SU-DHL-6 (cell line): ENCODE results near the gene STX5.

ENCODE experiments used
- H2AFZ ChIP-seq: fragments of 200-600 bp; sonication (generic); 2 replicates; pipeline ENCODE4 v1.6.1; 2014; ENCODE audit warnings: low read depth, mild to moderate bottlenecking, moderate library complexity, mixed read lengths, antibody characterized with exemption, low read length; ENCODE audit not compliant: severe bottlenecking
- H3F3A ChIP-seq: fragments of 200-600 bp; shearing (Covaris generic); 2 replicates; pipeline ENCODE4 v1.6.0; 2016; ENCODE audit warnings: antibody characterized with exemption, mild to moderate bottlenecking; ENCODE audit not compliant: insufficient read depth
- H3K27ac ChIP-seq: fragments of 200-600 bp; sonication (generic); 2 replicates; pipeline ENCODE4 v1.5.1; 2016; ENCODE audit warnings: low read depth, mild to moderate bottlenecking, low read length, moderate library complexity, mixed read lengths
- H3K27me3 ChIP-seq: fragments of 200-600 bp; sonication (generic), shearing (Covaris generic); 2 replicates; pipeline ENCODE4 v1.6.0; 2014; ENCODE audit warnings: mild to moderate bottlenecking, low read length
- H3K36me3 ChIP-seq: fragments of 200-600 bp; sonication (generic); 2 replicates; pipeline ENCODE4 v1.6.1; 2014; ENCODE audit warnings: mild to moderate bottlenecking, low read length, mixed read lengths
- H3K4me2 ChIP-seq: fragments of 300-600, 200-600 bp; shearing (Covaris generic), sonication (generic); 2 replicates; pipeline ENCODE4 v1.6.0; 2014; ENCODE audit warnings: low read length, low read depth, mild to moderate bottlenecking; ENCODE audit not compliant: poor library complexity, severe bottlenecking
- H3K4me3 ChIP-seq: fragments of 200-600 bp; sonication (generic); 2 replicates; pipeline ENCODE4 v1.5.1; 2014; ENCODE audit warnings: antibody characterized with exemption, low read length, mild to moderate bottlenecking, mixed read lengths; ENCODE audit not compliant: insufficient read depth, poor library complexity, severe bottlenecking
- H3K79me2 ChIP-seq: fragments of 200-600 bp; sonication (generic); 2 replicates; pipeline ENCODE4 v1.6.1; 2014; ENCODE audit warnings: mild to moderate bottlenecking, low read length, moderate library complexity; ENCODE audit not compliant: insufficient read depth
- H3K9ac ChIP-seq: fragments of 200-600 bp; sonication (generic); 2 replicates; pipeline ENCODE4 v1.7.0; 2014; ENCODE audit warnings: mild to moderate bottlenecking, low read length
- H3K9me2 ChIP-seq: fragments of 200-600 bp; sonication (generic); replicated peaks from 2 replicates; pipeline ENCODE4 v1.6.1; 2014; ENCODE audit warnings: low read length; ENCODE audit not compliant: insufficient read depth
- H3K9me3 ChIP-seq: fragments of 200-600 bp; sonication (generic); 2 replicates; pipeline ENCODE4 v1.6.1; 2014; ENCODE audit warnings: low read length, mixed read lengths; ENCODE audit not compliant: insufficient read depth
- H4K20me1 ChIP-seq: fragments of 200-600 bp; sonication (generic); 2 replicates; pipeline ENCODE4 v1.6.1; 2014; ENCODE audit warnings: low read depth, mild to moderate bottlenecking, antibody characterized with exemption, low read length, moderate library complexity, mixed read lengths
- CTCF ChIP-seq: fragments of 200-600 bp; sonication (generic); IDR thresholded peaks from one replicate; pipeline ENCODE4 v1.5.1; 2017; ENCODE audit warnings: antibody characterized with exemption, mild to moderate bottlenecking, low read length, moderate library complexity; ENCODE audit not compliant: insufficient read depth, poor library complexity, severe bottlenecking
- EZH2phosphoT487 ChIP-seq: fragments of 200-600 bp; sonication (generic), shearing (Covaris generic); conservative IDR thresholded peaks from 2 replicates; pipeline ENCODE4 v1.6.1; 2018; ENCODE audit warnings: mild to moderate bottlenecking, antibody characterized with exemption, low read length, moderate library complexity, mixed read lengths

The STX5 gene

GRCh38 chr11:62796281-62796680 is 35.6 kb downstream of the STX5 start:
- Histone ChIP-seq H3K4me3 (no peak overlapping the region), H3K9ac (no peak overlapping the region), H3K27me3 (no peaks in the 10 kb centered on the region), H3K9me2 (no peaks in the 10 kb centered on the region), H4K20me1 (no peaks in the 10 kb centered on the region), H3K36me3 (peaks cover 19% of the 10 kb centered on the region), H3K4me2 (no peak overlapping the region), H3K9me3 (no peaks in the 10 kb centered on the region), H2AFZ (no peak overlapping the region), H3F3A (peaks cover 10% of the 10 kb centered on the region), H3K79me2 (peaks cover 5% of the 10 kb centered on the region), H3K27ac (no peak overlapping the region)
- TF ChIP-seq EZH2phosphoT487 (no peak), CTCF (no peak)

GRCh38 chr11:62794201-62794775 is 37.6 kb downstream of the STX5 start:
- Histone ChIP-seq H3K4me3 (no peak overlapping the region), H3K9ac (no peak overlapping the region), H3F3A (peaks cover 26% of the 10 kb centered on the region), H3K27me3 (no peaks in the 10 kb centered on the region), H4K20me1 (no peaks in the 10 kb centered on the region), H3K36me3 (peaks cover 19% of the 10 kb centered on the region), H3K9me3 (no peaks in the 10 kb centered on the region), H3K9me2 (no peaks in the 10 kb centered on the region), H3K4me2 (no peak overlapping the region), H3K79me2 (peaks cover 19% of the 10 kb centered on the region), H2AFZ (no peak overlapping the region), H3K27ac (no peak overlapping the region)
- TF ChIP-seq CTCF (no peak), EZH2phosphoT487 (no peak)

- H3K4me3 ChIP-seq = peak overlapping the region; percentile 81
- peak overlapping the region; percentile 61 for H3K27ac ChIP-seq
- no peaks in the 10 kb centered on the region for H4K20me1 ChIP-seq
- no peaks in the 10 kb centered on the region for H3K9me3 ChIP-seq
- H3F3A ChIP-seq = peaks cover 31% of the 10 kb centered on the region
- TF ChIP-seq CTCF (no peak), EZH2phosphoT487 (no peak)
- peaks cover 19% of the 10 kb centered on the region for H3K36me3 ChIP-seq
- H3K27me3 ChIP-seq = no peaks in the 10 kb centered on the region
- H3K79me2 ChIP-seq = peaks cover 32% of the 10 kb centered on the region
- H3K9ac ChIP-seq = peak overlapping the region; percentile 96
- H3K9me2 ChIP-seq = no peaks in the 10 kb centered on the region
- peak overlapping the region; percentile 38 for H2AFZ ChIP-seq
- peak overlapping the region; percentile 88 for H3K4me2 ChIP-seq
These were observed 39.7 kb downstream of the STX5 start for GRCh38 chr11:62792202-62792575.
